ENCODE measurements around the gene GAS2L3. TPM values are rescaled to one million over a fixed set of nuclear protein-coding genes. Genes with fewer than 3 reads are reported as not detected.

GAS2L3 gene
- polyA plus RNA-seq, 1 donor (not counting 4 experiments of a cell fraction or from before 2014, with no cell fraction given): 3.6 TPM

- Histone ChIP-seq H3K4me3 (ENCODE audit: control insufficient read depth in 2 of 3, extremely low read depth in 1 of 3, insufficient read depth in 2 of 3, low read depth in 1 of 3, low read length in 3 of 3) (no peak overlapping the region), H2AFZ (ENCODE audit: control insufficient read depth, low read length) (no peak overlapping the region), H3K4me1 (ENCODE audit: control insufficient read depth, extremely low read depth, insufficient read depth, low read length) (no peaks in the 10 kb centered on the region), H3K9ac (ENCODE audit: control insufficient read depth, extremely low read depth, insufficient read depth, low read length) (no peak overlapping the region), H4K20me1 (ENCODE audit: control insufficient read depth, extremely low read depth, insufficient read depth, low read length) (no peaks in the 10 kb centered on the region), H3K9me3 (ENCODE audit: control insufficient read depth, low read depth, low read length) (no peaks in the 10 kb centered on the region), H3K9me1 (ENCODE audit: control insufficient read depth, extremely low read depth, insufficient read depth, low read length) (no peaks in the 10 kb centered on the region), H3K36me3 (ENCODE audit: control insufficient read depth in 2 of 2, extremely low read depth in 1 of 2, insufficient read depth in 2 of 2, low read length in 2 of 2) (no peaks in the 10 kb centered on the region), H3K27ac (ENCODE audit: control insufficient read depth, insufficient read depth, low read length) (no peak overlapping the region), H3K27me3 (ENCODE audit: control insufficient read depth, extremely low read depth, insufficient read depth, low read length) (no peaks in the 10 kb centered on the region), H3K79me2 (ENCODE audit: control insufficient read depth, insufficient read depth, low read length) (no peaks in the 10 kb centered on the region), H3K4me2 (ENCODE audit: control insufficient read depth, extremely low read depth, insufficient read depth, low read depth, low read length) (no peak overlapping the region)
- FAIRE-seq: peak; percentile 13
- DNase-seq (ENCODE audit: low read depth, low spot score): peak; percentile 52
- dilution Hi-C loops (cut with MboI; ENCODE audit: extremely low pct_ligation_motif_present, low sequenced_read_pairs): no loop called here
- no peak for TF ChIP-seq EZH2 (IDR thresholded peaks at IDR 0.05; ENCODE audit: low read length)
- TF ChIP-seq, protein P1, sequence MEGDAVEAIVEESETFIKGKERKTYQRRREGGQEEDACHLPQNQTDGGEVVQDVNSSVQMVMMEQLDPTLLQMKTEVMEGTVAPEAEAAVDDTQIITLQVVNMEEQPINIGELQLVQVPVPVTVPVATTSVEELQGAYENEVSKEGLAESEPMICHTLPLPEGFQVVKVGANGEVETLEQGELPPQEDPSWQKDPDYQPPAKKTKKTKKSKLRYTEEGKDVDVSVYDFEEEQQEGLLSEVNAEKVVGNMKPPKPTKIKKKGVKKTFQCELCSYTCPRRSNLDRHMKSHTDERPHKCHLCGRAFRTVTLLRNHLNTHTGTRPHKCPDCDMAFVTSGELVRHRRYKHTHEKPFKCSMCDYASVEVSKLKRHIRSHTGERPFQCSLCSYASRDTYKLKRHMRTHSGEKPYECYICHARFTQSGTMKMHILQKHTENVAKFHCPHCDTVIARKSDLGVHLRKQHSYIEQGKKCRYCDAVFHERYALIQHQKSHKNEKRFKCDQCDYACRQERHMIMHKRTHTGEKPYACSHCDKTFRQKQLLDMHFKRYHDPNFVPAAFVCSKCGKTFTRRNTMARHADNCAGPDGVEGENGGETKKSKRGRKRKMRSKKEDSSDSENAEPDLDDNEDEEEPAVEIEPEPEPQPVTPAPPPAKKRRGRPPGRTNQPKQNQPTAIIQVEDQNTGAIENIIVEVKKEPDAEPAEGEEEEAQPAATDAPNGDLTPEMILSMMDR (optimal IDR thresholded peaks at IDR 0.05 in 1 of 3, IDR thresholded peaks at IDR 0.05 in 1 of 3, conservative IDR thresholded peaks at IDR 0.05 in 1 of 3; ENCODE audit: extremely low read depth in 1 of 3, insufficient read depth in 2 of 3, low read length in 3 of 3): peak; percentile 51 to 94 (median 91)
Measured at GRCh38 chr12:100554608-100555077, 18.8 kb upstream of the GAS2L3 start.

GRCh38 chr12:100555722-100556121 lies 17.8 kb upstream of the GAS2L3 start:
- Histone ChIP-seq H3K27ac (ENCODE audit: control insufficient read depth, insufficient read depth, low read length) (no peak overlapping the region), H3K9ac (ENCODE audit: control insufficient read depth, extremely low read depth, insufficient read depth, low read length) (no peak overlapping the region), H3K9me3 (ENCODE audit: control insufficient read depth, low read depth, low read length) (no peaks in the 10 kb centered on the region), H3K9me1 (ENCODE audit: control insufficient read depth, extremely low read depth, insufficient read depth, low read length) (no peaks in the 10 kb centered on the region), H3K4me2 (ENCODE audit: control insufficient read depth, extremely low read depth, insufficient read depth, low read depth, low read length) (no peak overlapping the region), H3K27me3 (ENCODE audit: control insufficient read depth, extremely low read depth, insufficient read depth, low read length) (no peaks in the 10 kb centered on the region), H4K20me1 (ENCODE audit: control insufficient read depth, extremely low read depth, insufficient read depth, low read length) (no peaks in the 10 kb centered on the region), H2AFZ (ENCODE audit: control insufficient read depth, low read length) (no peak overlapping the region), H3K79me2 (ENCODE audit: control insufficient read depth, insufficient read depth, low read length) (no peaks in the 10 kb centered on the region), H3K4me1 (ENCODE audit: control insufficient read depth, extremely low read depth, insufficient read depth, low read length) (no peaks in the 10 kb centered on the region), H3K36me3 (ENCODE audit: control insufficient read depth in 2 of 2, extremely low read depth in 1 of 2, insufficient read depth in 2 of 2, low read length in 2 of 2) (no peaks in the 10 kb centered on the region), H3K4me3 (ENCODE audit: control insufficient read depth in 2 of 3, extremely low read depth in 1 of 3, insufficient read depth in 2 of 3, low read depth in 1 of 3, low read length in 3 of 3) (no peak overlapping the region)
- no peak for FAIRE-seq
- DNase-seq (ENCODE audit: low read depth, low spot score): no peak
- dilution Hi-C loops (cut with MboI; ENCODE audit: extremely low pct_ligation_motif_present, low sequenced_read_pairs): no loop called here
- no peak for TF ChIP-seq EZH2 (IDR thresholded peaks at IDR 0.05; ENCODE audit: low read length)
- TF ChIP-seq, protein P1 (optimal IDR thresholded peaks at IDR 0.05 in 1 of 3, IDR thresholded peaks at IDR 0.05 in 1 of 3, conservative IDR thresholded peaks at IDR 0.05 in 1 of 3; ENCODE audit: extremely low read depth in 1 of 3, insufficient read depth in 2 of 3, low read length in 3 of 3): no peak
